Neuronal stem cell (in vitro differentiated cells): ENCODE measurements around the gene RUFY4.

Experiments
- DNase-seq: peaks from one replicate; pipeline ENCODE4 v3.0.0-alpha.2; 2013; ENCODE audit warnings: low spot score
- H2AFZ ChIP-seq: one replicate; pipeline ENCODE4 v1.6.1; 2013; ENCODE audit warnings: mild to moderate bottlenecking, low read length, inconsistent platforms
- H2AK5ac ChIP-seq: 2 replicates; pipeline ENCODE4 v1.6.1; 2013; ENCODE audit warnings: low read depth, mild to moderate bottlenecking, inconsistent platforms, low read length, moderate library complexity, mixed read lengths
- H2BK120ac ChIP-seq: 2 replicates; pipeline ENCODE4 v1.6.1; 2013; ENCODE audit warnings: low read depth, mild to moderate bottlenecking, inconsistent platforms, low read length, moderate library complexity, mixed read lengths
- H2BK12ac ChIP-seq: one replicate; pipeline ENCODE4 v1.6.1; 2013; ENCODE audit warnings: low read length, inconsistent platforms
- H2BK15ac ChIP-seq: 2 replicates; pipeline ENCODE4 v1.6.1; 2013; ENCODE audit warnings: mild to moderate bottlenecking, low read length, inconsistent platforms, mixed read lengths
- H2BK5ac ChIP-seq: one replicate; pipeline ENCODE4 v1.6.1; 2013; ENCODE audit warnings: inconsistent platforms, mild to moderate bottlenecking, low read length, moderate library complexity
- H3K14ac ChIP-seq: one replicate; pipeline ENCODE4 v1.6.1; 2013; ENCODE audit warnings: low read length, inconsistent platforms
- H3K18ac ChIP-seq: 2 replicates; pipeline ENCODE4 v1.6.1; 2013; ENCODE audit warnings: low read length, inconsistent platforms
- H3K23ac ChIP-seq: 2 replicates; pipeline ENCODE4 v1.6.1; 2013; ENCODE audit warnings: low read depth, mild to moderate bottlenecking, mixed read lengths, low read length, inconsistent platforms; ENCODE audit not compliant: poor library complexity
- H3K27ac ChIP-seq: replicated peaks from 3 replicates; pipeline ENCODE4 v1.5.1; 2013; ENCODE audit warnings: low read length, inconsistent platforms
- H3K27me3 ChIP-seq, 3 experiments: 2 replicates each; pipeline ENCODE4 v1.6.1; 2013; ENCODE audit warnings: low read length in 3 of 3, mild to moderate bottlenecking in 2 of 3, inconsistent platforms in 1 of 3, low read depth in 1 of 3, mixed read lengths in 1 of 3, moderate library complexity in 1 of 3; ENCODE audit not compliant: control insufficient read depth in 3 of 3, insufficient read depth in 3 of 3
- H3K36me3 ChIP-seq, 2 donors: replicated peaks in 1 of 2; 2 replicates each; pipeline ENCODE4 v1.6.1; 2013; ENCODE audit warnings: low read length in 2 of 2; ENCODE audit not compliant: control insufficient read depth in 2 of 2, insufficient read depth in 2 of 2
- H3K4ac ChIP-seq: 2 replicates; pipeline ENCODE4 v1.6.1; 2013; ENCODE audit warnings: inconsistent platforms, mild to moderate bottlenecking, low read length, moderate library complexity
- H3K4me1 ChIP-seq, 2 donors: 1 replicate in 1 of 2; 2 replicates in 1 of 2; pipeline ENCODE4 v1.6.1; 2013; ENCODE audit warnings: low read length in 2 of 2, low read depth in 1 of 2; ENCODE audit not compliant: control insufficient read depth in 2 of 2, insufficient read depth in 1 of 2
- H3K4me2 ChIP-seq: one replicate; pipeline ENCODE4 v1.6.1; 2013; ENCODE audit warnings: mild to moderate bottlenecking, low read length, inconsistent platforms; ENCODE audit not compliant: insufficient read depth, poor library complexity, severe bottlenecking
- H3K4me3 ChIP-seq, 2 donors: 2 replicates each; pipeline ENCODE4 v1.5.1; 2013; ENCODE audit warnings: low read length in 2 of 2, mild to moderate bottlenecking in 2 of 2, inconsistent platforms in 1 of 2, moderate library complexity in 1 of 2
- H3K79me1 ChIP-seq: one replicate; pipeline ENCODE4 v1.6.1; 2013; ENCODE audit warnings: low read depth, mild to moderate bottlenecking, inconsistent platforms, low read length, moderate library complexity
- H3K9ac ChIP-seq: one replicate; pipeline ENCODE4 v1.6.1; 2013; ENCODE audit warnings: mild to moderate bottlenecking, low read depth, low read length, inconsistent platforms; ENCODE audit not compliant: poor library complexity
- H3K9me3 ChIP-seq, 2 donors: replicated peaks in 1 of 2; 2 replicates each; pipeline versions ENCODE3 to v1.6.1; 2013; ENCODE audit warnings: low read length in 2 of 2, mild to moderate bottlenecking in 2 of 2, inconsistent platforms in 1 of 2, low read depth in 1 of 2, mixed read lengths in 1 of 2, moderate library complexity in 1 of 2; ENCODE audit not compliant: control insufficient read depth in 2 of 2, insufficient read depth in 1 of 2
- H4K8ac ChIP-seq: one replicate; pipeline ENCODE4 v1.6.1; 2013; ENCODE audit warnings: low read depth, mild to moderate bottlenecking, inconsistent platforms, low read length, moderate library complexity
- H4K91ac ChIP-seq: one replicate; pipeline ENCODE4 v1.6.1; 2013; ENCODE audit warnings: low read length, low read depth, mild to moderate bottlenecking, inconsistent platforms; ENCODE audit not compliant: poor library complexity
- WGBS, 2 donors: extraction: QIAGEN DNeasy Blood & Tissue Kit; methylation state at CpG; one replicate each; pipeline ENCODE4 v1.1.7; 2013; ENCODE audit warnings: missing lambda C conversion rate in 2 of 2, mixed read lengths in 1 of 2; ENCODE audit not compliant: insufficient read length in 2 of 2, insufficient replicate concordance in 1 of 2; ENCODE audit errors: extremely low coverage in 2 of 2; 5-methylcytosine and 5-hydroxymethylcytosine counted together

The RUFY4 gene

GRCh38 chr2:218024336-218024735 lies 44.7 kb upstream of the RUFY4 start:
- Histone ChIP-seq H3K9ac (no peak overlapping the region), H2BK120ac (peak overlapping the region; percentile 16), H4K91ac (no peak overlapping the region), H3K4ac (no peak overlapping the region), H3K27me3 (peaks cover 0 to 19% (median 0%) of the 10 kb centered on the region in 3 experiments), H3K14ac (no peak overlapping the region), H3K9me3 (no peaks in the 10 kb centered on the region), H2AK5ac (peak overlapping the region; percentile 92), H3K36me3 (no peaks in the 10 kb centered on the region), H3K23ac (no peak overlapping the region), H3K4me3 (no peak overlapping the region), H2BK15ac (peak overlapping the region; percentile 76), H3K4me1 (peaks cover 7 to 25% of the 10 kb centered on the region in 2 donors), H2BK5ac (peak overlapping the region; percentile 62), H3K18ac (peak overlapping the region; percentile 72), H3K4me2 (no peak overlapping the region), H2AFZ (no peak overlapping the region), H3K79me1 (no peaks in the 10 kb centered on the region), H2BK12ac (no peak overlapping the region), H4K8ac (no peak overlapping the region), H3K27ac (no peak overlapping the region)
- DNase-seq: no peak
- WGBS, 2 donors: no CpG with 5 or more reads among the region's 2 CpGs

- Histone ChIP-seq H3K27ac (no peak overlapping the region), H2AFZ (no peak overlapping the region), H2BK5ac (peak overlapping the region; percentile 62), H3K14ac (peak overlapping the region; percentile 31), H3K9ac (no peak overlapping the region), H3K9me3 (no peaks in the 10 kb centered on the region), H3K23ac (peak overlapping the region; percentile 23), H3K4me2 (no peak overlapping the region), H3K79me1 (no peaks in the 10 kb centered on the region), H3K18ac (peak overlapping the region; percentile 84), H3K4me1 (peaks cover 7 to 22% of the 10 kb centered on the region in 2 donors), H4K91ac (no peak overlapping the region), H2BK12ac (peak overlapping the region; percentile 50), H2AK5ac (peak overlapping the region; percentile 64), H4K8ac (no peak overlapping the region), H3K4me3 (no peak overlapping the region), H3K27me3 (peaks cover 0 to 19% (median 0%) of the 10 kb centered on the region in 3 experiments), H3K4ac (no peak overlapping the region), H2BK120ac (peak overlapping the region; percentile 87), H3K36me3 (no peaks in the 10 kb centered on the region), H2BK15ac (peak overlapping the region; percentile 76)
- no CpG with 5 or more reads among the region's 2 CpGs for WGBS, 2 donors
- DNase-seq: no peak
These were observed 44.2 kb upstream of the RUFY4 start for GRCh38 chr2:218024871-218025270.

- H3K4ac ChIP-seq: no peak overlapping the region
- no peak overlapping the region for H2BK12ac ChIP-seq
- H3K9ac ChIP-seq: peak overlapping the region; percentile 38
- no peak overlapping the region for H2AFZ ChIP-seq
- H4K91ac ChIP-seq: no peak overlapping the region
- H2BK5ac ChIP-seq: peak overlapping the region; percentile 7
- WGBS, 2 donors: no CpG with 5 or more reads among the region's 7 CpGs
- no peak overlapping the region for H4K8ac ChIP-seq
- H2BK15ac ChIP-seq: peak overlapping the region; percentile 65
- H2AK5ac ChIP-seq: peak overlapping the region; percentile 41
- H3K9me3 ChIP-seq: no peaks in the 10 kb centered on the region
- peaks cover 0 to 19% (median 0%) of the 10 kb centered on the region in 3 experiments for H3K27me3 ChIP-seq
- no peak overlapping the region for H3K27ac ChIP-seq
- peak overlapping the region; percentile 66 for H3K18ac ChIP-seq
- no peak overlapping the region for H3K4me3 ChIP-seq
- H3K36me3 ChIP-seq: no peaks in the 10 kb centered on the region
- H3K23ac ChIP-seq: no peak overlapping the region
- H3K4me1 ChIP-seq: peaks cover 7 to 22% of the 10 kb centered on the region in 2 donors
- DNase-seq: no peak
- peaks cover under 1% of the 10 kb centered on the region for H3K79me1 ChIP-seq
- H3K14ac ChIP-seq: no peak overlapping the region
- H3K4me2 ChIP-seq: no peak overlapping the region
- H2BK120ac ChIP-seq: no peak overlapping the region
These were observed 42.8 kb upstream of the RUFY4 start for GRCh38 chr2:218026244-218026643.

- peak overlapping the region; percentile 7 for H2BK5ac ChIP-seq
- no peaks in the 10 kb centered on the region for H3K9me3 ChIP-seq
- H3K14ac ChIP-seq: no peak overlapping the region
- peak overlapping the region; percentile 66 for H3K18ac ChIP-seq
- no peak overlapping the region for H2BK120ac ChIP-seq
- H3K9ac ChIP-seq: peak overlapping the region; percentile 38
- peaks cover 2% of the 10 kb centered on the region for H3K79me1 ChIP-seq
- H2AK5ac ChIP-seq: peak overlapping the region; percentile 41
- no peak overlapping the region for H3K4me2 ChIP-seq
- H3K4ac ChIP-seq: no peak overlapping the region
- H2AFZ ChIP-seq: no peak overlapping the region
- H2BK15ac ChIP-seq: peak overlapping the region; percentile 69
- H3K27me3 ChIP-seq: peaks cover 0 to 23% (median 0%) of the 10 kb centered on the region in 3 experiments
- no peak overlapping the region for H3K23ac ChIP-seq
- peak overlapping the region; percentile 36 for H2BK12ac ChIP-seq
- DNase-seq: no peak
- H3K4me3 ChIP-seq: no peak overlapping the region
- H3K36me3 ChIP-seq: no peaks in the 10 kb centered on the region
- no peak overlapping the region for H4K8ac ChIP-seq
- peaks cover 5 to 22% of the 10 kb centered on the region in 2 donors for H3K4me1 ChIP-seq
- no peak overlapping the region for H3K27ac ChIP-seq
- no peak overlapping the region for H4K91ac ChIP-seq
- WGBS, 2 donors: no CpG with 5 or more reads among the region's 17 CpGs
These were observed 42.2 kb upstream of the RUFY4 start for GRCh38 chr2:218026676-218027425.
